Measurements from ENCODE around the gene KCTD13.
A peak's percentile ranks its signal among the peaks of the same experiment; 100 is the strongest.

GRCh38 chr16:29863669-29863984, 62.4 kb downstream of the KCTD13 start:
- no peak for TF ChIP-seq EZH2 (IDR thresholded peaks at IDR 0.05; ENCODE audit: low read depth, low read length, severe bottlenecking)
- peak; percentile 31 to 41; a peak in 3 of 4 replicates for TF ChIP-seq RAD21 (IDR thresholded peaks at IDR 0.05 in 1 of 2, conservative IDR thresholded peaks at IDR 0.05 in 1 of 2; ENCODE audit: low read depth in 2 of 2, low read length in 2 of 2)

Data from H1 (cell line).